Spleen (tissue), 7 donors: ENCODE data around the gene HPDL.

Source experiments
- CTCF ChIP-seq, 11 experiments: fragments of 200-600 bp in 7 of 11; fragments of 450-650 bp in 4 of 11; sonication (generic) in 4 of 11; IDR thresholded peaks in 8 of 11; conservative IDR thresholded peaks in 3 of 11; 1 replicate in 7 of 11; 2 replicates in 4 of 11; pipeline versions ENCODE4 v1.4.0 to v1.8.0; 2016 to 2021; ENCODE audit warnings: antibody characterized with exemption in 11 of 11, inconsistent platforms in 4 of 11, mild to moderate bottlenecking in 1 of 11
- POLR2AphosphoS5 ChIP-seq, 3 donors: sonication (generic); formaldehyde crosslinking; IDR thresholded peaks; one replicate each; pipeline ENCODE4 v1.5.1; 2017; ENCODE audit warnings: antibody characterized with exemption in 3 of 3
- donor health status: DM: no; HTN: no; CAD: no; lungs with moderate emphysema.
- donor health status: DM: no; HTN: no; CAD: no.
- donor health status: DM: no; HTN: no; CAD: no.

- TF ChIP-seq CTCF (IDR thresholded peaks at IDR 0.05 in 8 of 11, conservative IDR thresholded peaks at IDR 0.05 in 3 of 11) (no peak), POLR2AphosphoS5 (IDR thresholded peaks at IDR 0.05) (no peak)
These were observed 4.1 kb upstream of the HPDL start for GRCh38 chr1:45322486-45323040.
